Measurements from ENCODE around the gene DCTN2.

The DCTN2 gene

DNA sequence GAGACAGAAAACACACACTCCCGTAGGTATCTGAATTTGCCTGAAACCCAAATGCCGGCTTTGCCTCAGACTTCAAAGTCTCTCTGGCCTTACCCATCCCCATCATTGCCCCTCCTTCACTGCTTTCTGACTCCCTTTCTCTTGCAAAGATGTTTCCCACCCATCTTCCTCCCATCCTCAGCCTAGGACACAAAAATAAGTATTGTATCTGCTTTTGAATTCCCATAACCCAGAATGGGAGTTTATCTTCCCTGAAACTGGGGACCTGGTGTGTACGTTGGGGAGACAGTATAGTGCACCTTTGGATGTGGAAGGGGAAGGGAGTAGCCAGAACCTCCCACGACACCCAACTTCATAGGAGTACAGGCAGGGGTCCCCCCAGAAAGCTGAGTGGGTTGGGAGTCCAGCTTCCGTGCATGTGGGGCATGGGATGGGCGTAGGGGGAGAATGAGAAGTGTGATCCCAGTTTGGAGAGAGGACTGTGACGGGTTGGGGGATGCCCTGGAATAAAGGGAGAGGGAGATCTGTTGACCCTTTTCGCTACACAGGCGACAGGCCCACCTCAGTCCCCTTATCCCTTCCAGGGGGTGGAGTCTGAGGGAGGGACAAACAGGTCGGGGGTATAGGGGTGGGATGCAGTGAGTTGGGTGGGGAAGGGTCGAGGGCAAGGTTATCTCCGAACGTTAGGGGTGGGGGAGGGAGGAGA is 2.4 kb upstream of the DCTN2 start:
- no peak for DNase-seq

DNA sequence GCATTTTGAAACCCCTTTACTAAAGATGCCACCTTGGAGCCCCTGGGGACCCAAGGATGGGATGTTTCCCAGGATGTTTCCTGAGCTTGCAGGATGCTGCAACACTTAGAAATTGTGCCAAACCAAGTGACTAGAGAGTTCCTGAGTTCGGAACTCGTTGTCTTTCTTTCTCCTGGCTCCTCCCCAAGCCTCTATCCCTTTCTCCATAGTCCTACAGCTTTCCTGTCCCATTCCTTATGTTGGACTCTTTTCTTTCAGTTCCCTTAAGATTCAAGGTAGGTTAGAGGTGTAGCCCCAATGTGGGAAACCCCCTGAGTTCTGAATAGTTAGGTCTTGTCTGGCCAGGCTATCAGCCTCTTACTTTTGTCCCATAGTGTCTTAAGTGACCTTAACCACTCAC is 1.5 kb upstream of the DCTN2 start:
- DNase-seq, result no peak

DNA sequence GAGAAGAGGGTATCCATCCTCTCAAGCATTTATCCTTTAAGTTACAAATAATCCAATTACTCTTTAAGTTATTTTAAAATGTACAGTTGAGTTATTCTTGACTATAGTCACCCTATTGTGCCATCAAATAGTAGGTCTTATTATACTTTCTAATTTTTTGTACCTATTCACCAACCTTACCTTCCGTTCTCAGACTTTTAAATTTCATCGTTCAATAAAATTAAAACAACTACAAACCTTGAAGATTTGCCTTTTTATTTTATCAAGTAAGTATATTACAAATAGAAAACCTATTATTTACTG is 972 bp upstream of the DCTN2 start:
- no peak for DNase-seq

DNA sequence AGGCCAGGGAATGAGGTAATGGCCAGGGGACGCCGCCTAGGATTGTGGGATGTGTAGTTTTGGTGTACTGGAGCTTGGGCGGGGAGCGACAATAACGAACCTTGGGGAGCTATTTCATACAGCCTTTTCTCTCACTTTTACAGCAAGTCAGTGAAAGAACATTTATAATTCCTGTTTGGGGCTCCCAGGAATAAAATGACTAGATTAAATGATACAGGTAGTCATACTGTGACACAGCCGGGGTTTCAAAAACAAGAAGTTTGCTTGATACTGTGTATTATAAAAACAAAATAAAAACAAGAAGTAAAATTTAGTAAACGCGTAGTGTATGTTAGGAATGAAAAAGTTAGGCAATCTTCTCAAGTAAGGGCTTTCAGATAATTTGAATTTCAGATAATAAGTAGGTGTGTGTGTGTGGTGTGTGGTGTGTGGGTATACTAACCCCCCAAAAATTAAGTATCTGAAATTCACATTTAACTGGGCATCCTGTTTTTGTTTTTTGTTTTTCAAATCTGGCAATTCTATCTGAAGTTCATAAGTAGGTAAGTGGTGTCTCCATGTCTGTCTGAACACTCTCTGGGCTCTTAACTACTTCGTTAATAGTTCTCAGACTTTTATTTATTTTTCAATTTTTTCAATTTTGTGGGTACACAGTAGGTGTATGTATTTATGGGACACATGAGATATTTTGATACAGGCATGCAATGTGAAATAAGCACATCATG is 458 bp upstream of the DCTN2 start:
- DNase-seq, result no peak

DNA sequence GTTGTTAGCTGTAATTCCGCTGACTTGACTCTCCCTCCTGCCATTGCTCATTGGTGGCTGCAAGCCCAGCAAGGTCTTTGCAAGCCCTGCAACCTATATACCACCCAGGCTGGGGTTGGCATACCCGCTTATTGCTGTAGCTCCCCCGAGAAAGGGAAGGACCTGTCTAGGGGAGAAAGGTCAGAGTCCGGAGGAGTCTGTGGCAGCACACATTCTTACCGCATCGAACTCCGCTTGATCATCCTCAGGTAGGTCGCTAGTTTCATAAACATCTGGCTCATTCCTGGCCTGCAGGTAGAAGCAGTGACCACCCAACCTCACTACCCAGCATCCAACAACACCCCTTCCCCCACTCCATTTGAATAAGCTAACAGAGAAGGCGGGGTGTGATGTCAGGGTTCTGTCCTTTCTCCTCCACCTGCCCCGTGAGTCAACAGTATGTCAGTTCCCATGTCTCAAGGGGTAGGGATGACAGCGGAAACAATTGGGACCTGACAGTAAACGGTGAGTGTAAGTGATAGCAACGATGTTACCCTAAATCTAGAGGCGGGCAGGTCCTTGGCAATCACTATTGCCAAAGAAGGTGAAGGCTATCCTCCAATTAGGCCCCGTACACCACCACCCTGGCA is 1.1 kb downstream of the DCTN2 start:
- no peak for DNase-seq

DNA sequence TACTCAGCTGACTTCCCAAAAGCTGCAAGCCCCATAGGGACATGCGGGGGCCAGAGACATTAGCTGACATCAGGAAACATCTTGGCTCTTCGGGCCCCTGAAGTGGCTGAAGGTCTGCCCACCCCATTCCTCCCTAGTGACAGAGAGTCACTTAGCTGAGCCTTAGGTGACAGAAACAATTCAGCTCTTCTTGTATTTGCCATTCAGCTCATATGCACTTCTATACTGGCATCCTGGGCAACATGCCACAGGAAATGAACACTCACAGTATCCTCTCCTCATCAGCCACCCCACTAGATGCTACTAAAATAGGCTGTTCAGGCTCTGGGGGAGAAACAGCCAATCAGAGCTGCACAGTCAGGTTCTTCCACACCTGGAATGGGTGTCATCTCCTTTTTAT is 3.4 kb downstream of the DCTN2 start:
- no peak for DNase-seq

DNA sequence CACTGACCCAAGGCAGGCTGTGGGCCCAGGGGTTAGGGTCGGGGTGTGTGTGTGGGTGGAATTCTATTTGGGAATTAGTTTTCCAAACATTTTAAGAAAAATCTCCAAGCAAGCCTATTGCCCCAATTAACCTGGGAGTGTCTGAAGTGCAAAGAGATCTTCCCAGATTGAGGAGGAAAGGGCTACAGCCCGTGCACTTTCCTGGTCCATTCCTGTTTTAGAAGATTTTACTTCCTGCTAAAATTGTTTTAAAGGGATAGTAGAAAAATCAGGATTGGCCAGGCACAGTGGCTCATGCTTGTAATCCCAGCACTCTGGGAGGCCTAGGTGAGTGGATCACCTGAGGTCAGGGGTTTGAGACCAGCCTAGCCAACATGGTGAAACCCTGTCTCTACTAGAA is 5.3 kb downstream of the DCTN2 start:
- no peak for DNase-seq

DNA sequence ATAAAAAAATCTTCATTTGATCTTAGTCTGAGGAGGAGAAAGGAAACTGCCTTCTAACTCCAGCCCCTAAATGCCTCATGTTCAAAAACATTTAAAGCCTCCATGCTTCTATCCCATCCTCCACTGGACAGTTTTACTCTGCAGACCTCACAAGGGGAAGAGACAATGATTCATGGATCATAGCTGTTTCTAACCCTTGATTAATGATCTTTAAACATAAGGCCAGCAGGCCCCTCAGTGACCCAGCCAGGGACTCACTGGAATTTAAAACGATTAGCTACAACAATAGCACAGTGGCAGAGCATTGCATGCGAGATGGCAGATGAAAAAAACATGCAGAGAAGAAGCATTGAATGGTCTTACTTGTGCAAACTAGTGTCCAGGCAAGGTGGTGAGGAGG is 6.0 kb downstream of the DCTN2 start:
- no peak for DNase-seq

DNA sequence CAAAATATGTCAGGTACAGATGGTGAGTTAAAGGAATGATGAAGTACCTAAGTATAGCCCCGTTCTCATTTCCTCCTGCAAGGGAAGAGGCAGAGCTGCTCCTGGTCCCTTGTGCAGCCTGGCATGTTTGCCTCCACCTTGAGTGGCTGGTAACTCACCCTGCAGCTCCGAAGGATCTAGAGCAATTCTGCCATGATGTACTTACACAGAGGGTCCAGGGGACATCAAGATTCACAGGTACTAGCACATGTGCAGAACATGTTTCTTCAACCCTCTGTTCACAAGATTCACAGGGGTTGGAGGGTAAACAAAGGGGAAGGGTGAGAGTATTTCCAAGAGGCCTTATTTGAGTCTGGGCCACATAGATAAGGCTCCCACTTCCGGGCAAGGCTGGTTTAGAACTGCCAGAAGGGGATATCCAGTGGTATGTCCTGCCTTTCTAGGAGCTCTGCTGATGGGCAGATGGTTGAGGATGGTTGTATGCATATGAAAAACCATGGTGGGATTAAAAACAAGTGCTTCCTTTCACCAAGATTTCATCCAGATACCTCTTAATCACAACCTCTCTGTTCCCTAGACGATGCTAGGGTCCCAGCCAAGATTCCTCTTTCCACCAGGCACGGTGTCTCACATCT is 7.7 kb downstream of the DCTN2 start:
- DNase-seq, result no peak

DNA sequence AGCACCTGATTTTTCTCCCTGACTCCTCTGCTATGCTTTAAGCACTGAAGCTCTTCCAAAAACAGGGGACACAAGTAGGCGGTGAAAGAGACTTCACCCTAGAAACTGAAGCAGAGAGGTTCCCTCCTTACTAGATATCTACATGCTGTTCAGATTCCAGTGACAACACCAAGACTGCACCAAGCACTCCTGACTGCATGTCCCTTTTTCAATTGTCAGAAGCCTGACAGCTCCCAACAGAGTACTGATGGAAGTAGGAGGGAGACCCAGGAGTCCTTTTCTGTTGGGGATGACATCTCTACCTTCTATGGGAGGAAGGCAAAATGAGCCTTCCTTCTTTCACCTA is 10.4 kb downstream of the DCTN2 start:
- no peak for DNase-seq

DNA sequence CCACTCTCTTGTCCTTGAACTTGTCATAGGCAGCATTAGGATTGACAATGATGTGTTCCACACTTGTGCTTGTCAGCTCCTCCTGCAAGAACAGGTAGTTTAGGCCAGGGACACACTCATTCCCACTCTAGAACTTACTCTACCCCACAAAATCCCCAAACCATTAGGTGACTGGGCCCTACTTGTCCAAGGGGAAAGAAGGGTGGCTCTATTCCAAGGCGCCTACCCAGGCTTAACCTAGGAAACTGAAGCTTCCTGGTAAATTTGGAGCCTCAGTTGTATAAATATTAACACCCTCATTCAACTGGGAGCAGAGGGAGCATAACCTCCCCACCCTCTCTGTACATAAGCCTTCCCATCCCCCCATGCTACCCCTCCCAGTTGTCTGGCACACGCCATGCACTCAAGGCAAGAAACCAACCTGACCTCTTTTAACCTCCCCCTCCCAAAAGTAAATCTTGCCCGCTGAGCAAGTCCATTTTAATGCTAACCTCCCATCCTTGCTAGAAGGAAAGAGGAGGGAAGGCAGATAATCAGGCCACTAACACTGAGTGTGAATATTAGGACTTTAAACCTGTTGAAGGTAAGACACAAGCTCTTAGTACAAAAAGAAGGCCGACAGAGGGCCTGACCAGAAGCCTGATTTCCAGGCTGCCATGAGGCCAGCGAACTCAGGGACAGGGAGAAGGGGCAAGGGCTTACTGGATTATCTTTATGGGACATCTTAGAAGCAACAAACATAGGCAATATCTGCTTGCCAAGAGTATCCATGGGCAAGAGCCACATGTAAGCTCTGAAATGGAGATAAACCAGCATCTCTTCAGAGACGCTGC is 11.0 kb downstream of the DCTN2 start:
- DNase-seq, result no peak

DNA sequence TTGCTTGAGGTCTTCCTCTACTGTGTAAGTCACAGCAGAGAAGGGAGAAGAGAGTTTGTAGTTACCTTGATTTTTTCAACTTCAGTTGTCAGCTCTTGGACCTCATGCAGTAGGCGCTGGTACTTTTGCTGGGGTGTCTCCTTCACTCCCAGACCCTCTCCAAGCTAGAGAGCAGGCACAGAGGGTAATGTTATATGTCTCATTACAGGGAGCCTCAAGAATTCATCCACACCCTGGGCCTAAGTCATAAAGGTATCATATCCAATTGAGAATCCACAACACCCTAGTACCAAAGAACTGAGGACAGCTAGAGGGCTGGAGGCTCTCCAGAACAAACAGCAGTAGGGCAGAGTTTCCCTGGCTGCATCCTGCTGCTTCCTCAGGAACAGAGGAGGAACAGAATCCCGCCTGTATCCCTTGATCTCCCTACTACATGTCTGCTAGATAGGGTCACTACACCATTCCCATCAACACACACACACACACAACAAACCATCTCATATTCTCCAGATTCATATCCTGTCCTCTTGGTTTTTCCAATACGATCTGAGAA is 11.9 kb downstream of the DCTN2 start:
- no peak for DNase-seq

DNA sequence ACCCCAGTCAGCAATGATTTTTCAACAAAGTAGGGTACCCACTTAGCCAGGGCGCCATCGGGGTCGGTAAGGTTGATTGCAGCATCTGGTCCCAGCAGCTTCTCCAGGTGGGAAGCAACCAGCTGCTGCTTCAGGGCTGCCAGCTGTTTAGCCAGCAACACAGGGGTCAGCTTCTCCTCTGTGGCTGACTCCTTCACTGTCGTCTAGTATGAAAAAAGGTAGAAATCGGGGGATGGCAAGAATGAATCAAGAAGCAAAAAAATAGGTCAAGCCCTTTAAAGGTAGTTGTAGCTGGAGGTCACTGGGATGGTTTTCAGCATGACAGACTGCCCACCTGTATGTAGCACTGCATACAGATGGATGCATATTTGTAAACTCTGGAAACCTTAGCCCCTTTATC is 12.7 kb downstream of the DCTN2 start:
- no peak for DNase-seq

DNA sequence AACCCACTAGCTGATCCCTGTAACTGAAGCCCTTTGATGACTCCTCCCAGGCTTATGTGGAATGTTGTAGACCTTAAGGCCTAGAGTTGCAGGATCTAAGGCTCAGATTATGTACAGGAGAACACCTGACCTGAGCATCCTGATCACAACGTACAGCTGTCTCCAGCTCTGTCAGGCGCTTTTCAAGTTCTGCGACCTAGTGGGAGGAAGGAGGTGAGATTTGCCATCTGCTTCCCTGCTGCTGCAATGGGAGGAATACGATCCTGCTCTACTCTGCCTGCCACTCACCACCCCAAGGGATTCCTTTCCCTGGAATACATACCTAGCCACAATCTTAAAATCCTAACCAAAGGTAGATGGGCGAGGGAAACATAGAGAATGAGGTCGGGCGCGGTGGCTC is 13.9 kb downstream of the DCTN2 start:
- DNase-seq, result no peak

DNA sequence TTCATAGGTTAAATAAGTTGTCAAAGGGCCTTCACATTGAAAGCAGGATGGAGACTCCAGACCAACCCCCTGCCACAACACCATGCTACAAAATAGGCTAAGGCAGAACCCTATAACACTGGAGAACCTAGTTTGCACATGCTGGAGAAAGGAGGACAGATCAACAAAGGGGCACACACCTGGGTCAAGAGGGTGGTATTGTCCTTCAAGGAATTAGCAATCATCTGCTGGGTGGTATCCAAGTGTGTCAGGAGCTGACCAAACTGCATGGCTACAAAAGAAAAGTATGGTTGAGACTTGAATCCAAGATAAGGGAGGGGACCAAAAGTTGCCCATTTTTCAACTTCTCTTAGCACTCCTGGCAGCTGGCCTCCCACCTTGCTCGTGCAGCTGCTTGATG is 15.2 kb downstream of the DCTN2 start:
- DNase-seq, result no peak

DNA sequence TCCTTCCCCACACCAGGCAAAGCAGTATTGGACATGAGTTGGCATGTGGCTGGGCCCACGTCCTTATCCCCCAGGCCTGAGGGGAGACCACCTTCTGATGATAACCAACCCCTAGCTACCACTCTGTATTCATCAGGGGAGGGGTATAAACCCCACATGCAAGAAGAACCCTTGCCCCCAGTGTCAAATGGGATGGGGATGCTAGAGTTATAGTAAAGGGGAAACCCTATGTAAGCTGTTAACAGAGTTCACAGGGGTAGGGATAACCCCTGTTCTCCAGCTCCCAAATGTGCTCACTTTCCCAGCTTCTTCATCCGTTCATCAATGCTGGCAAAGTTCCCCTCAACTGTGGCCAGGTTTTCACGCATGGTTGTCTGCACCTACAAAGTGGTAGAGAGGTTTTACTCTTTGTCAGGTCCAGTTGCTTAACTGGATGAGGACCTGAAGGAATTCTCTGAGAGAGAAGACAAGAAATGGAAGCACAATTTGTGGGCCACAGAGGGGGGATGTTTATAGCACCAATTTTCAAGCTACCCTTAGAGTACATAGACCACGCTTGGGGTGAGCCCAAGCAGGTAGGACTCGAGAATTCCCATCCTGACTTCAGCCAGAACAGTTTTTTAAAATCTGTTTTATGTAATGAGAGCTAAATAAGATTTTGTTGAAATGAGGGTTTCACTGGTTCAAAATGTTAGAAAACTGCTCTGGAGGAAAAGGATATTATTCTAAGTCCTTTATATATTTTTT is 16.4 kb downstream of the DCTN2 start:
- DNase-seq, result no peak

DNA sequence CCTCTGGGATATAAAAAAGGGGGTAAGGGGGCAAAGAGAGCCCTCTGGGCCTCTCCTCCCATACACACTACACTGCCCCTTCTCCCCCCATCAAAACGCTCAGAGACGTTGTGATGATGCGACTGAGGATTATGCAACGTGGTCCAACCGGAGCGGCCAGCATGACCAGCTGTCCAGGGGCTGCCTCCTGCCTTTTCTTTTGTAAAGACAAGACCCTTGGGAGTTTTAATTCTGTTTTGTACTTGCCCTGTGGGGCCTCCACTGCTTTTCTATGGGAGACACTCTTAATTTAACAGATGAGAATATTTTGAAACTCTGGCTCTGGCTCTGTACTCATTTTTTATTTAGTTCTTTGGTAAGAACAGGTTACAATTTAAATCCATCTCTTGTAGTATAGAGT is 17.2 kb downstream of the DCTN2 start:
- no peak for DNase-seq

DNA sequence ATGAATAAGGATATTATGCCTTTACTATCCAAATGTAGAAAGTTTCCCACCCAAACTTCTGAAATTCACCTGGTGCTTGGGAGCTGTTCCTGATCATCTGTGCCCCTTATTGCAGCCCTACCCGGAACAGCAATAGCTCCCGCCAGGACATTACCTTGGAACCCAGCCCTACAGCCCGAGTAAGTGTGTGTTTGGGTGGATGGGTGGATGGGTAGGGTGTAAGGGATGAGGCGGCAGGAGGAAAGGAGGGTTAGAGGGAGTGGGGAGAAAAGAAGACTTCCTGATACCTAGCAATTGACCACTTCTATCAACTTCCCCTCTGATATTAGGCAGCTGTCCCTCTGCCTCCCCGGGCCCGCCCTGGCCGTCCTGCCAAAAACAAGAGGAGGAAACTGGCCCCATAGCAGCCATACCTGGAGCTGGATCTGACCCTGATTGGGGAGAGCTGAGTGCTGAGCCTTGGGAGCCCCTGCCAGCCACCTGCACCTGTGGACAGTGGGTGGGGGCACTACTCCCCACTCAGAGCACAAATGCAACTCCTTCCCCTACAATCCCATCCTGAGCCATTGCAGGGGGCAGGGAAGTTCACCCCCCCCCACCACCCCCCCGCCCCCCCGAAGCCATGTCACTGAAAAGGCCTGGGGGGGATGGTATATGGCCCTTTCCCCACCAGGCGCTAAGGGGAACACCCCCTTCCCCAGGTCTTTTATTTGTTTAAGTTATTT is 18.0 kb downstream of the DCTN2 start:
- DNase-seq, result no peak

DNA sequence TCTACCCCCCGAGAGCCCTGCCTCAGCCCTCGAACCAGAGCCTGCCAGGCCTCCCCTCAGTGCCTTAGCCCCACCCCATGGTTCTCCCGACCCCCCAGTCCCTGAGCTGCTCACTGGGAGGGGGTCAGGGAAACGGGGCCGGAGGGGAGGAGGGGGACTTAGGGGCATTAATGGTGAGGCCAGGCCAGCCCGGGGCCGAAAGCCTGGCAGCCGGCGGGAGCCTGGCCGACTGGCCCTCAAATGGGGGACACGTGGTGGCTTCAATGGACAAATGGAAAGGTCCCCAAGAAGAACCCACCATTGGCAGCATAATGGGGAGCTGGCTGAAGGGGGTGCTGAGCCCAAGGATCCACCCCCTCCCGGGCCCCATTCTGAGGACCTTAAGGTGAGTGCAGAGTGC is 18.8 kb downstream of the DCTN2 start:
- no peak for DNase-seq

DNA sequence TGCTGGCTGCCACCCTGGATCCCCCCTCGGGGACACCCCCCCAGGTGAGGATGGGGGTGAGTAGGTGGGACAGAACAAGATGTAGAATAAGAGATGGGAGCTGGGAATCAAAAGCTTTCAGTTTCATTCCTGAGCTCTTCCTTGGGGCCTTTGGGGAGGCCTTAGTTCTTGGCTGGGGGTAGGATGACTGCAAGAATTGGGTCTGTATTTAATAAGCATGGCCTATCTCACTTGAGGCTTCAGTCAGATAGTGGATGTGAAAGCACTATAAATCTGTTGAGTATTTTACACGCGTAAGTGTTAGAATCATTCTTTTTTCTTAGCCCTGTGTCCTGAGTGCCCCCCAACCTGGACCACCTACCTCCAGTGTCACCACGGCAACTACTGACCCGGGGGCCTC is 19.8 kb downstream of the DCTN2 start:
- DNase-seq, result no peak

DNA sequence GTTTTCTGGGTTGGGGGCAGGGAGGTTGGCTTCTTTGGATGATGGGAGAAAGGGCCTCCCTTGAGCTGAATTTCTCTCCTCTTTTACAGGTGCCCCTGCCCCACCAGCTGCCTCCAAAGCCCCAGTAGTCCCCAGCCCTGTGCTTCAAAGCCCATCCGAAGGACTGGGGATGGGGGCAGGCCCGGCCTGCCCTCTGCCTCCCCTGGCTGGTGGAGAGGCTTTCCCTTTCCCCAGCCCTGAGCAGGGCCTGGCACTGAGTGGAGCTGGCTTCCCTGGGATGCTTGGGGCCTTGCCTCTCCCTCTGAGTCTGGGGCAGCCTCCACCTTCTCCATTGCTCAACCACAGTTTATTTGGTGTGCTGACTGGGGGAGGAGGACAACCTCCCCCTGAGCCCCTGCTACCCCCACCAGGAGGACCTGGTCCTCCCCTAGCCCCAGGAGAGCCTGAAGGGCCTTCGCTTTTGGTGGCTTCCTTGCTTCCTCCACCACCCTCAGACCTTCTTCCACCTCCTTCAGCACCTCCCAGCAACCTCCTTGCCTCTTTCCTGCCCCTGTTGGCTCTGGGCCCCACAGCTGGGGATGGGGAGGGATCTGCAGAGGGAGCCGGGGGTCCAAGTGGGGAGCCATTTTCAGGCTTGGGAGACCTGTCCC is 20.4 kb downstream of the DCTN2 start:
- no peak for DNase-seq

Data from stimulated activated naive CD4-positive, alpha-beta T cell (primary cell).